HUES64 (cell line): Measurements from ENCODE around the gene TASP1.

ENCODE experiments used
- H3K27ac ChIP-seq: 2 replicates; pipeline ENCODE4 v1.7.0; 2013; ENCODE audit warnings: low read depth, low read length, inconsistent platforms
- H3K27me3 ChIP-seq: 2 replicates; pipeline ENCODE4 v1.6.1; 2013; ENCODE audit warnings: mild to moderate bottlenecking, low read length; ENCODE audit not compliant: insufficient read depth
- H3K36me3 ChIP-seq: 2 replicates; pipeline ENCODE4 v1.6.1; 2013; ENCODE audit warnings: mild to moderate bottlenecking, low read length; ENCODE audit not compliant: insufficient read depth
- H3K4me1 ChIP-seq: 2 replicates; pipeline ENCODE4 v1.6.1; 2013; ENCODE audit warnings: mild to moderate bottlenecking, low read length, moderate library complexity; ENCODE audit not compliant: insufficient read depth
- H3K4me3 ChIP-seq: 2 replicates; pipeline ENCODE4 v1.5.1; 2013; ENCODE audit warnings: mild to moderate bottlenecking, low read length, moderate library complexity
- H3K9ac ChIP-seq: 2 replicates; pipeline ENCODE4 v1.6.1; 2013; ENCODE audit warnings: mild to moderate bottlenecking, low read depth, low read length
- H3K9me3 ChIP-seq: 2 replicates; pipeline ENCODE4 v1.6.1; 2013; ENCODE audit warnings: low read depth, low read length; ENCODE audit not compliant: insufficient read depth
- WGBS: fragments of 150-250, 120-280 bp; methylation state at CpG from one replicate; pipeline ENCODE4 v1.1.7; 2013; ENCODE audit warnings: missing lambda C conversion rate; 5-methylcytosine and 5-hydroxymethylcytosine counted together

The TASP1 gene

GRCh38 chr20:13341737-13342393 is 296.9 kb downstream of the TASP1 start:
- H3K27ac ChIP-seq, result no peak overlapping the region

GRCh38 chr20:13340088-13340487 is 298.6 kb downstream of the TASP1 start:
- H3K4me1 ChIP-seq, result no peaks in the 10 kb centered on the region
- no peaks in the 10 kb centered on the region for H3K9me3 ChIP-seq
- H3K27ac ChIP-seq, result no peak overlapping the region
- H3K9ac ChIP-seq, result no peak overlapping the region
- 74% methylated on average over 2 of the region's 2 CpGs for WGBS
- no peaks in the 10 kb centered on the region for H3K27me3 ChIP-seq
- no peaks in the 10 kb centered on the region for H3K36me3 ChIP-seq
- H3K4me3 ChIP-seq, result no peak overlapping the region

More at GRCh38 chr20:13341737-13342393, 296.9 kb downstream of the TASP1 start:
- H3K4me3 ChIP-seq, result no peak overlapping the region
- no peaks in the 10 kb centered on the region for H3K9me3 ChIP-seq
- WGBS, result 89% methylated on average over 9 of the region's 9 CpGs
- H3K36me3 ChIP-seq, result no peaks in the 10 kb centered on the region
- no peak overlapping the region for H3K9ac ChIP-seq
- no peaks in the 10 kb centered on the region for H3K4me1 ChIP-seq
- no peaks in the 10 kb centered on the region for H3K27me3 ChIP-seq
